DMS 273 (cell line): ENCODE data around the gene RASGRP2.
A peak's percentile ranks its signal among the peaks of the same experiment; 100 is the strongest.

ENCODE experiments used
- DNase-seq: peaks from one replicate; lab custom pipeline; 2025; ENCODE audit not compliant: unreplicated experiment; lab: John Stamatoyannopoulos, UW

The RASGRP2 gene

DNA sequence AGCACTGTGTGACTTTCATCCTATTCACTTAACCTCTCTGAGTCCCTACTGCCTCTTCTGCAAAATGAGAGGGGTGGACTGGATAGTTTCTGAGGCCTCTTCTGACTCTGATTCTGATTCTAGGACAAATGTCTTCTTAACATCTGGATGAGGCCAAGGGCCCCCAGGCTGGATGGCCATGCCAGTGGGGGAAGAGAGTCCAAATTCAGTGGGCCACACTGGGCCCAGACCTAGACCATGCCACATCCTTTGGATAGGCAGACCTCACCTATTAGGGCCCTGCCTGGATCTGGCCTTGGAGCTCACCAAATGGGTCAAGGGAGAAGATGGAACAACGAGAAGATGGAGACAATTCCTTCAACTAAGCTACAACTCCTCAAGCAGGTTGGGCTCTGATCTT lies 45.5 kb downstream of the RASGRP2 start:
- no peak for DNase-seq

GRCh38 chr11:64697663-64698375 lies 46.1 kb downstream of the RASGRP2 start:
- DNase-seq, result no peak

DNA sequence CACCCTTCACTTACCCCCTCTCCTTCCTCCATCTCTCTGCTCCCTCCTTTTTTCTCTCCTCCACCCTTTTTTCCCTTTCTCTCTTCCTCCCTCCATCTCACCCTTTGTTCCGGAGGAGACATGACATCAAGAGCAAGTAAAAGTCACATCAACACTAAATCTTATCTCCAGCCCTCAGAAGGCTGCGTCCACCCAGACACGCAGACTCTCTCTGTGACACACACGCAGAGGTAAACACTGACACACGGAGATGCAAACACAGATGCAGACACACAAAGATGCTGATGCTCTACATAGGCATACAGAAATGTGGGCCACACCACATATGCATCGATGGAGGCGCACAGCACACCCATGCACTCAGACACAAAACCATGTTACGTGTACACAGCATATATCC lies 47.9 kb downstream of the RASGRP2 start:
- DNase-seq, result no peak

DNA sequence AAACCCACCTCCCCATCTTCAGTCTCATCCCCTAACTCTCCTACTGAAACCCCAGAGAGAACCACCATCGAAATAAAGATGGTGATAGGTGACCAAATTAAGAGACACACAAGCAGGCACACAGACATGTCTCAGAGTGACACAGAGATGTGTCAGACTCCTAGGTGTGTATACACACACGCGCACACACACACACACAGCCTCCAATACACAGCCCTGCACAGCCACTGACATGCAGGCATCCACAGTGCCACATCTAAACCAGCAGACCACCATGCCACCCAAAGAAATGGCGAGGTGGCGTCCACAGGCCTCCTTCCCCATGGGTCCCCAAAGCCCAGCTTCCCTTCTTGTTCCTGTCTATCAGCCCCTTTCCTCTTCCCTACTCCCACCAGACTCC lies 48.4 kb downstream of the RASGRP2 start:
- no peak for DNase-seq

- DNase-seq, result peak; percentile 75
Measured at GRCh38 chr11:64694821-64695365, 49.0 kb downstream of the RASGRP2 start.

- DNase-seq, result no peak
Measured at GRCh38 chr11:64694026-64694755, 49.8 kb downstream of the RASGRP2 start.

- no peak for DNase-seq
Measured at GRCh38 chr11:64692764-64693331, 51.1 kb downstream of the RASGRP2 start.

DNA sequence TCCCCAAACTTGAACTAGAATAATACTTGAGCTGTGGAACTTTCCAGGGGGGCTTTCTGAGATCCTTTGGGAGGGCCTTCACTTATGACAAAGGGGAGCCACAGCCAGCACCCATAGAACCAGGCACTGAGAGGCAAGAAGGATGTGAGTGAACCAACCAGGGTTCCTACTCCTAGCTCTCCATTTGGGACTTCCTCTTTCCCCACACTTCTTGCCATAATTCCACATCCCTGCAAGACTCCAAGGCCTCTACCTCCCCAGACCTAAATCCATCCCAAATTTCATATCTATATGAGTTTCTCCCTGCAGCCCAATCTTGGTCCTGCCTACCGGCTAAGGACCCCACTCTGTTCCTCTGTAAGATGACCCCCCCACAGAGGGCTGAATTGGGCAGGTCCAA lies 52.4 kb downstream of the RASGRP2 start:
- no peak for DNase-seq

DNA sequence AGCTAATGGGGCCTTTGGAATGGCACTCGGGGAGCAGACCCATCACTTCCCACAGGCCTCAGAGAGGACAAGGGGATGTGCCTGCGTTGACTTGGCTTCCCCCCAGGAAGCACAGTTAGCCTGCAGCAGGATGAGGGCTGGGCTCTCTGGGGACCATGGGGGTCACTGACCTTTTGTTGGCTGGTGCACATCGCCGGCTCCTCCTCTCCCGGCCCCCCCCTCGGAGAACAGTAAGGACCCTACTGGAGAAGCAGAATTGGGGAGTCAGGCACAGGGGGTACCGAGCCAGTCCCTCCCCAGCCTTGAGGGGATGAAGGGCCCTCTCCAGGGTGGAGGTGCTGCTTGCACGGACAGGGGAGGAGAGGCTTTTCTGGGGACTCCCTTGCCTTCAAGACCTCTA lies 53.7 kb downstream of the RASGRP2 start:
- no peak for DNase-seq

DNA sequence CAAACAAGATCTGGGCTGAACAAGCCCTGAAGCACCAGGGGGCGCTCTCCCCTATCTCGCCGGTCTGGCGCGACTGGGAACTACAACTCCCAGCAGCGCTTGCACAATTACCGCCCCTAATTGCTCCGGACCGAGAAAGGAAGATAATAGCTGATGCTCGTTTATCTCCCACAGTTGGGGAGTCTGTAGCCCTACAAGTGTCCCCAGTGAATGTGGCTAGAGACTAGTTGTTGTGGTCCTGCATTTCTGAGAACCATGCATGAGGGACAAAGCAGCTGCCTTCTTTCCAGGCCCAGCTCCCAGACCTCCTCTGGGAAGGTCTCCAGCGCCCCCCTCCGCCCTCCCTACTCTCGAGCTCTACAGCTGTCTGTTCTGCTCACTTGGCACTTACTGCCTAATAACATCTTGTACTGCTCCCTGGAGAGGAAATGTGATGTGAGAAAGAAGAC lies 55.4 kb downstream of the RASGRP2 start:
- DNase-seq, result peak; percentile 93

GRCh38 chr11:64687643-64688533 lies 56.1 kb downstream of the RASGRP2 start:
- DNase-seq, result peak; percentile 32

DNA sequence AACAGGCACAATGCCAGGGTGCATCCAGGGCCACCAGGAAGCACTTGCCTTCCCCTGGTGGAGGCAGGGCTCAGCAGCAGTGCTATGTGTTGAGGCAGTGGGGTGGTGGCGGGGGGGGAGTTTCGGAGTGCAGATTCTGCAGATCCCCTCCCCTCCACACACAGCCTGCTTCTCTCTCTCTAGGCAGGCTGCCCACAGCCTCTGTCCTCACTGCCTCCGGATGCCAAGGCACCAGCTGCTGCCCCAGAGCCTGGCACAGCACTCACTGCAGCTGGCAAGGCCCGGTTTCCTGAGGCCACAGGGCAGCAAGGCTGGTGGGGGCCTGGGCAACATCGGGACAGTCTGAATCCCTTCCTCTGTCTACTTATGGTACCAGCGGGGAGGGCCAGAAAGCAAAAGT lies 56.7 kb downstream of the RASGRP2 start:
- peak; percentile 82 for DNase-seq

DNA sequence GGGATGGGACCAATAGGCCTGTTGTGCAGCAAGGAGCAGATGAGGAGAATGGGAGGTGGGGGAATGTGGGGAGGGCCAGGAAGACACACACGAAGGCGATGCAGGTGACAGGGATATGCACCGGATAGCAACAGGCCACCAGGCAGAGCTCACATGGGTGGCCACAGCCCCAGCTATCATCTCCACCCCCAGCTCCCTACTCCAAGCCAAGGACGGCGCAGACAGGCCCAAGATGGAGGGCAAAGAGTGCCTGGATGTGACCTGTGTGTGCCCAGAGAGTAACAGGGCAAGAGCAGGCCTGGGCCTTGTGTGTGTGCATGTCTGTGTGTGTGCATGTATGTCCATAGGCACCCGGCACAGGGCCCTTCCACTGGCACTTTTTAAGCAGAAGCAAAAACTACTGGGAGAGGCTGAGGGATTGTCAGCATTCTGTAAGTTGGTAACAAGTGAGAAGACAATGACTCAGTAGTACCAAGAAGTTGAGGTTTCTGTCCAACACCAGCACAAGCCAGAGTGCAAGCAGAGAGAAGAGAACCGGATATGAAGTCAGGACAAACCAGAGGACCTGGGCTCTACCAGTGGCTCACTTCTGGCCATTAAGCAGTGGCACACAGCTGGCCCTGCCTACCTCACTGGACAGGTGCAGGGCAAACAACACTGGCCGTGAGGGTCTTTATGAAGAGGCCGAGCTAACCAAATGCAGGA lies 57.3 kb downstream of the RASGRP2 start:
- no peak for DNase-seq

- no peak for DNase-seq
Measured at GRCh38 chr11:64685536-64685935, 58.4 kb downstream of the RASGRP2 start.

GRCh38 chr11:64684357-64684756 lies 59.6 kb downstream of the RASGRP2 start:
- no peak for DNase-seq

- DNase-seq, result no peak
Measured at GRCh38 chr11:64681171-64681570, 62.8 kb downstream of the RASGRP2 start.

GRCh38 chr11:64679846-64680245 lies 64.1 kb downstream of the RASGRP2 start:
- no peak for DNase-seq

DNA sequence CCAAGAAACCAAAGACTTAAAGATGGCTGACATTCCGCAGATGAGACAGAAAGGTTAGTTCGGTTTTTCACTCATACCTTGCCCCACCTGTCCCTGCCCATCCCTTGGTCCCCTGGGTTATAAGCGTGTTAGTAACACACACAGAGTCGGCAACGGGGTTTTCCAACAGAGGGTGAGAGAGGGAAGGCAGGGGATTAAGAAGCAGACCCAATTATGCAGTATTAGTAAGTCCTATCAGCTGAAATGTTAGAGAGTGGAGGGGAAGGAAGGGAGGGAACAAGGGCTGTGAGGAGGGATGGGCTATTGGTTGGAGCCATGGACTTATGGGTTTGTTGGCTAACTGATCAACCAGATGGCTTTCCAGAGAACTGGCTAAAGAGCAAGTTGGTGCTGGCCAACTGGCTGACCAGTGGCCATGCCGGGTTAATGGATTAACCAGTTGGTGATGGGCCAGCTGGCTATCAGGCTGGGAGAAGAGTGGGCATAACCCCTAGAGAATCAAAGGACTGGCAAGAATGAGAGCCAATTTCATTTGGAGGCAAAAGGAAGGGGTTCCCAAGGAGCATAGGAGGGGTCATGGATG lies 66.4 kb downstream of the RASGRP2 start:
- no peak for DNase-seq
